Activated CD8-positive, alpha-beta memory T cell treated with anti-CD3 and anti-CD28 coated beads for 36 hours (primary cell): ENCODE measurements around the gene NFAT5. TPM values are rescaled to one million over a fixed set of nuclear protein-coding genes. Genes with fewer than 3 reads are reported as not detected.

ENCODE experiments used
- CTCF ChIA-PET: fragments of 350-600 bp; sonication (Branson Sonifier 250); formaldehyde crosslinking; loops from one replicate; lab custom pipeline; 2021; ENCODE audit warnings: antibody characterized with exemption; lab: Charles Lee
- POLR2A ChIA-PET: fragments of 350-600 bp; sonication (Branson Sonifier 250); formaldehyde crosslinking; loops from one replicate; lab custom pipeline; 2021; ENCODE audit warnings: antibody characterized with exemption; lab: Charles Lee
- total RNA-seq, 2 experiments: library from RNA; stranded (reverse); gene quantifications; one replicate each; pipeline ENCODE4 v1.2.3, GENCODE V29; 2021

NFAT5 gene
- total RNA-seq, 2 experiments from 2014 or later = 39.8 to 40.0 TPM

GRCh38 chr16:69741519-69741918 is 175.8 kb downstream of the NFAT5 start:
- ChIA-PET POLR2A (no interaction called here), CTCF (interaction anchor here (1.1 to 1.8 kb wide), 2 partner anchors 13 to 46 kb away, joined by 3 to 8 read pairs; partner anchors contain the start of gene NOB1)

- ChIA-PET POLR2A (no interaction called here), CTCF (interaction anchor here (1.1 to 1.8 kb wide), 2 partner anchors 13 to 46 kb away, joined by 3 to 8 read pairs; partner anchors contain the start of gene NOB1)
These were observed 176.5 kb downstream of the NFAT5 start for GRCh38 chr16:69741951-69742904.

GRCh38 chr16:69744363-69745231 is 178.8 kb downstream of the NFAT5 start:
- POLR2A ChIA-PET = no interaction called here

GRCh38 chr16:69745232-69745612 is 179.5 kb downstream of the NFAT5 start:
- ChIA-PET POLR2A (no interaction called here), CTCF (interaction anchor here (1.0 to 1.2 kb wide), 2 partner anchors 18 to 37 kb away, joined by 3 read pairs; no protein-coding TSS in a partner anchor)

More at GRCh38 chr16:69744363-69745231, 178.8 kb downstream of the NFAT5 start:
- CTCF ChIA-PET = no interaction called here

- POLR2A ChIA-PET = no interaction called here
- CTCF ChIA-PET = interaction anchor here (1.0 to 1.2 kb wide), 2 partner anchors 19 to 37 kb away, joined by 3 read pairs; no protein-coding TSS in a partner anchor
These were observed 180.2 kb downstream of the NFAT5 start for GRCh38 chr16:69745959-69746358.

GRCh38 chr16:69747115-69747514 is 181.3 kb downstream of the NFAT5 start:
- POLR2A ChIA-PET = no interaction called here

GRCh38 chr16:69748694-69749345 is 183.1 kb downstream of the NFAT5 start:
- ChIA-PET CTCF (no interaction called here), POLR2A (interaction anchor here (0.6 kb wide), 1 partner anchor 418 kb away, joined by 7 read pairs; no protein-coding TSS in a partner anchor)

More at GRCh38 chr16:69747115-69747514, 181.3 kb downstream of the NFAT5 start:
- CTCF ChIA-PET = interaction anchor here (0.7 kb wide), 2 partner anchors 9 to 1237 kb away, joined by 4 to 5 read pairs; no protein-coding TSS in a partner anchor

GRCh38 chr16:69754143-69754468 is 188.3 kb downstream of the NFAT5 start:
- POLR2A ChIA-PET = interaction anchor here (0.6 to 1.5 kb wide), 4 partner anchors 8 to 590 kb away, joined by 3 to 6 read pairs (median 5); partner anchors contain the start of genes NQO1 and WWP2
- CTCF ChIA-PET = interaction anchor here (0.6 to 1.9 kb wide), 15 partner anchors 9 to 358 kb away, joined by 3 to 15 read pairs (median 6); partner anchors contain the start of genes NQO1 and WWP2

Other genes starting within 250 kb of the NFAT5 start
- gene PDF, start 235.4 kb upstream of the NFAT5 start, total RNA-seq = 10 to 100 TPM; 31.5 to 32.3 TPM
- 10 to 100 TPM; 38.1 to 38.6 TPM for gene COG8, start 226.4 kb upstream of the NFAT5 start, total RNA-seq
- 10 to 100 TPM; 67.8 to 69.2 TPM for gene NIP7, start 226.2 kb upstream of the NFAT5 start, total RNA-seq
- 1 to 10 TPM in 1 of 2 experiments, under 1 TPM in 1; 0.73 to 1.4 TPM for gene TMED6, start 214.2 kb upstream of the NFAT5 start, total RNA-seq
- 10 to 100 TPM; 52.1 to 54.7 TPM for gene TERF2, start 180.0 kb upstream of the NFAT5 start, total RNA-seq
- 100 to 1,000 TPM; 168 to 170 TPM for gene CYB5B, start 141.3 kb upstream of the NFAT5 start, total RNA-seq
- 10 to 100 TPM; 13.4 to 13.7 TPM for gene NQO1, start 160.6 kb downstream of the NFAT5 start, total RNA-seq
- 100 to 1,000 TPM; 127 to 130 TPM for gene NOB1, start 189.0 kb downstream of the NFAT5 start, total RNA-seq
- 10 to 100 TPM; 36.1 to 36.3 TPM for gene WWP2, start 196.4 kb downstream of the NFAT5 start, total RNA-seq